AG08395 (cell line): ENCODE results near the gene PIK3R3.

Source experiments
- DNase-seq: peaks from one replicate; pipeline ENCODE4 v3.0.0; 2012; ENCODE audit warnings: mixed read lengths, low spot score

Gene PIK3R3

DNA sequence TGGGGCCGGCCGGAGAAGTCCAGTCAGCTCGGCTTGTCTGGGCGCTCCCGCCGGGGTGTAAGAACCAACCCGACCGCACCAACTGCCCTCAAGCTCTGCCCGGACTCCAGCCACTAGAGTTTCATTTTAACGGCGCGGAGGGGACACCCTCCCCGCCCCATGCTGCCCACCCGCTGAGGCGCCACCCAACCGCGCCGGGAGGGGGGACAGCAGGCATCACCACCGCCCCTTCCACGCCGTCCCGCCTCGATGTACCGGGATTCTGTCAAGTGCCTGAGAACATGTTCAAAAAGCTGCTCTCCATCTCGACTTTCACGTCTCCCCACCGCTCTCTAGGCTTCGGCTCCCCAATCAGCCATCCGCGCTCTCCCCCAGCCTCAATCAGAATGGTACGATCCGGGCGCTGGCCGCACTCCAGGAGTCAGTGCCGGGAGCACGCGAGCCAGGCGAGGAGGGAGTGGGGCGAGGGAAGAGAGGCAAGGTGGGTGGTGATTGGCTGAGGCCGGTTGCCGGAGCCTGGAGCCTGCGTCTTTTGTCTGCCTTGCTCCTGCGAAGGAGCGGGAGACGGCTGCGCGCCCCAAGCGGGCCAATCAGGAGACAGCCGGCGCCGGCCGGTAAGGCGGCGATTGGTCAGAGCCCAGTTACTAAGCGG lies at the start of gene PIK3R3:
PIK3R3 (minus strand) TSS at position 101 of the 652 bp plus-strand sequence. CDS start 677 bp downstream, outside the sequence.
- peak; percentile 99 for DNase-seq

DNA sequence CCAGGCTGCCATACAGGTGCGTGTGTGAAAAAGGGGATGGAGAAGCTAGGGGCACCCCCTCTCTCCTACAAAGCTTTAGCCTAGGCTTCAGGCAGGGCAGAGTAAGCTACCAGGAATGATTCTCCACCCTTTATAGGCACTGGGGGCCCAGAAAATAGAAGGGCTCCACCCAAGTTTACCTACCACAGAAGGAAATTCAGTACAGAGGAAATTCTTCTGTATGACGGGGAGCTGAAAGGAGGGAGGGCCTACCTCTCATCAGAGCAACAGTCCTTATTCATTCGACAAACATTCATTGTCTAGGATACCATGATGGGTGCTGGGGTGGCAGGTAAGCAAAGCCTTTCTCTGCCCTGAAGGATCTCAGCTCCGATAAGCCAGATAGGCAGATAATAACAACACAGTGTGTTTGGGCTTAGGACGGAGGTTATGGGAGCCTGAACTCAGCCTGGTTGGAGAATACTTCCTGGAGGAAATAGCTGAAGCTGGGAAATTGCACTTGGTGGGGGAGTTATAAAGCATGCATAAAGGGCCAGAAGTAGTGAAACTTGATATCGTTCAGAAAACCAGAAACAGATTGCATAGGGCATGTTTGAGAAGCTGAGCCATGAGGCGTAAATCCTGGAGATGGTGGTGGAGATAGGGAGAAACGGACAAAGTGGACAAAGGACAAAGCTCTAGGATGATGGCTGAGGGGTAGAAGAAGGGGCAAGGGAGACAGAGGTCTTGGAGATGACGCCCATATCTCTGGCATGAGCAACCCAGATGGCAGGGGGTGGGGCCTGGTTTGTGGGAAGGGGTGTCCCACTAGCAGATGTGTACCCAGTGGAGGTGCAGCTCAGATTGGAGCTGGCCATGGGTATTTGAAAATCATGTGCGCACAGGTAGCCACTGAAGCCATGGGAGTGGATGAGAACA lies 49.2 kb upstream of the PIK3R3 start:
- peak; percentile 12 for DNase-seq

DNA sequence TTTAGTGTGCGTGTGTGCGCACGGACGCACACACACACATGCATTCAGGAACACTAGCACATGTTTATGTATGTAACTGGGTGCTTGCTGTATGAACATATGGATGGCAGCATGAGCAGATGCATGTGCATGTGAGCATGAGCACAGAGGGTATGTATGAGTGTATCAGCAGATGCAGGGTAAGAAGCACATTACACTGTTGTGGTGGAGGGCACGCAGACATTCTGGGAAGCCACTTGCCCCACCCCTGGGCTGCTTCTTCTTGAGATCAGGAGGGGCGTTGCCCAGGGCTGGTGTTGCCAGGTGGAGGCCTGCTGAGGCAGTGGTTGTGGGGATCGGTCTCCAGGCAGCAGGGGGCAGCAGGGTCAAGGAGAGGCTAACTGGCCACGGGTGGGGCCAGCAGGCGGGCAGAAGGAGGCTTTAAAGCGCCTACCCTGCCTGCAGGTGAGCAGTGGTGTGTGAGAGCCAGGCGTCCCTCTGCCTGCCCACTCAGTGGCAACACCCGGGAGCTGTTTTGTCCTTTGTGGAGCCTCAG lies 47.7 kb upstream of the PIK3R3 start:
- no peak for DNase-seq

DNA sequence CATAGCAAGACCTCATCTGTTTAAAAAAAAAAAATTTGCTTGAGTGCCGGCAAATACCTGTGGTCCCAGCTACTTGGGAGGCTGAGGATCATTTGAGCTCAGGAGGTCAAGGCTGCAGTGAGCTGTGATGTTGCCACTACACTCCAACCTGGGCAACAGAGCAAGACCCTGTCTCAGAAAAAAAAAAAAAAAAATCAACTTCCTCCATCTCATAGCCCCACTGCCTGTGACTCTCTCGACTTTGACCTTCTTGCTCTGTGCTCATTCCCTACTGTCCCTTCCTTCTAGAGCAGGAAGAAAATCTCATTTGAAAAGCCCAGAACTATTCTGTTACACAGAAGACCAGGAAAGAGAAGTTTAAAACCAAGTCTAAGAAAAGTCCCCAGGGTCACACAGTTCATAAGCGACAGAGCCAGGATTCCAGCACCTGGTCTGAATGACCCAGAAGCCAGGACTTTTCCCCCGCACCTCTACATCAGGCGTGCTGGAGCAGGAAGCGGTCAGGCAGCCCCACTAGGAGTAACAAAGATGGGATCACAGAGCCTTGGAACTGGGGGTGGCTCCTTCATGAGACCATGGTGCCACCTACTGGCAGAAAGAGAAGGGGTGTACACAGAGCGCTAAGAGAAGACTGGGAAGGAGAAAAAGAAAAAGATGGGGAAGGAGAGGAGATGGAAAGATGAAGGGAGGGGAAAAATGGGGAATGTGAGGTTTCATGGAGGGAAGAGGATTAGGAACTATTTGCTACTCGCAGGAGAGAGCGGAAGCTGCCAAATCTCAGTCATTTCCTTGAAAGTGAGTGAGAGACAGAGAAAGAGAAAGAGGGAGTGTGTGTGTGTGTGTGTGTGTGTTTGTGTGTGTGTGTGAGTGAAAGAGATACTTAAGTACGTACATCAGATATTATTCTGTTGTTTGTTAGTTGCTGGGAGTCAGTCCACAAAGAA lies 47.0 kb upstream of the PIK3R3 start:
- peak; percentile 90 for DNase-seq

DNA sequence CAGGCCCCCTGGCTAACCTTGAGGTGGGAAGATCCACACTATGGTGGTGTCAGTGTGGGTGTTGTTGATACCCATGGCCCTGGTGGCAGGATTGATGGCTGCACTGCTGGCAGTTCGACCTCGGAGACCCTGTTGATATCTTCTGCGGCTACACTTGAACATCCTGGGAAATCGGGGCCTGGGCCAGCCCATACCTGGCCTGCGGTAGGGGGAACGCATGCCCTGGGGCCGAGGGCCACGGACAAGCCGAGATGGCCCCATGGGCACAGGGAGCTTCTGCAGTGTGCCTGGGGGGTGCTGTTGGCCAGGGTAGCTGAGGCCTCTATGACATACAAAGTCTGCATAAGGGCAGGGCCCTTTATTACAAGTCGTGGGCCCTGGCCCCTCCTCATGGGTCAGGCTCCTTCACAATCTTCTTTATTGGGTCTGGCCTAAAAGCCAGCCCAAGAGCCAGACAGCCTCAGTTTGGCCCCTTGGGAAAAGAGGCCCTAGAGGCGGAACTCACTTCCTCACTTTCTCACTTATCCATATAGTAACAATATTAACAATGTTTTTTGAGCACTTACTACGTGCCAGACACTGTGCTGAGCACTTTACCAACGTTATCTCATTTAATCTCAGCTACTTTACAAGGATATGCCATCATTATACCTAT lies 43.9 kb upstream of the PIK3R3 start, which contains the start of gene P3R3URF:
P3R3URF (minus strand) TSS at position 278 of the 655 bp plus-strand sequence; CDS start at position 261, 17 bp downstream.
- no peak for DNase-seq

DNA sequence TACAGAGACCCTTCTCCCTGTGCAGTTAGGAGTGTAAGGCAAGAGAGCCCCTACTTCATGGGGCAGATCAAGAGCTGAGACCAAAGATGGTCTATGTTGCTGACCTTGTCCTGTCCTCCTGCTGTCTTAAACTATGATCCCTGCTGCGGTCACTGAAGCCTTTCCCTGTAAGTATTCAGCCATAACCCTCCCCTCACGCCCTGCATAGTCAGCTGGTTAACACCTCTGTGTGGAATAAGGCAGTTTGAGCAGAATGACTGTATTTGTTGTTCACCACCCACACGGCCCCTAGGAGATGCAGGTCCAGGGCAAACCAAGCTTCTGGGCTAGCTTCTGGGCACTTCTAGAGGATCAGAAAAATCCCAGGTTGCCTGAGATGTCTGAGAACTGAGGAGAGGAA lies 42.8 kb upstream of the PIK3R3 start:
- no peak for DNase-seq

DNA sequence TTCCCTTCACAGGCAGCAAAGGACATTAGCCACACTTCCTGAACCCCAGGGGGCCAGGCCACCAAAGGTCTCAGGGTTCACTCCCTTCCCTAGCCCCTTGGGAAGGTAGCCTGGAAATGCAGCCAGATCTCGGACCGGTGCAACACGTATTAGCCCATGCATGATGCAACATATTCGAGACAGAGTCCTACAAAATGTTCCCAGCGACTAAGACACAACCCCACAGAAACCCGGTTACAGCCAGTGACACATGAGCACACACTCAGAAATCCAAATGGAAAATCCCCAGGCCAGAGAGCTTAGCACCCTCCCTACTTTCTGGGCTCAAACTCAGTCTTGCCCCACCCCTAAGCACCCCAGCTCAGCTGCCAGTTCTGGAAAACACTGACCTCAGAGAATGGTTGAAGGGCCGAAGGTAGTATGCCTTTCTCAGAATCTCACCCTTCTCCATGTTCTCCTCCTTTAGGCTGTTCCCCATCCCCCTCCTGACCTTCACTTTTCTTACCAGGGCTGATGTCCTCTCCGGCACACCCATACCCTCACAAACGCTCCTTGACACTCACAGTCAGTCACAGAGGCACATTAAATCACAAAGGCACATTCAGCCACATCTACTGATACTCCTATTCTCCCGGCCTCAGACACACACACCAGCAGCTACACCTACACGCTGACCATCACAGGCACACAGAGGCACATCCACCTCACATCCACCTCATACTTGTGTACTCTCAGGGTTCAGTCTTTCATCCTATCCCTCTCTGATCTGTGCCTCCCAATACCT lies 42.2 kb upstream of the PIK3R3 start, which contains the start of gene TSPAN1:
TSPAN1 (plus strand) TSS at position 640 of the 784 bp plus-strand sequence. CDS start 6,021 bp downstream, outside the sequence.
- peak; percentile 51 for DNase-seq

DNA sequence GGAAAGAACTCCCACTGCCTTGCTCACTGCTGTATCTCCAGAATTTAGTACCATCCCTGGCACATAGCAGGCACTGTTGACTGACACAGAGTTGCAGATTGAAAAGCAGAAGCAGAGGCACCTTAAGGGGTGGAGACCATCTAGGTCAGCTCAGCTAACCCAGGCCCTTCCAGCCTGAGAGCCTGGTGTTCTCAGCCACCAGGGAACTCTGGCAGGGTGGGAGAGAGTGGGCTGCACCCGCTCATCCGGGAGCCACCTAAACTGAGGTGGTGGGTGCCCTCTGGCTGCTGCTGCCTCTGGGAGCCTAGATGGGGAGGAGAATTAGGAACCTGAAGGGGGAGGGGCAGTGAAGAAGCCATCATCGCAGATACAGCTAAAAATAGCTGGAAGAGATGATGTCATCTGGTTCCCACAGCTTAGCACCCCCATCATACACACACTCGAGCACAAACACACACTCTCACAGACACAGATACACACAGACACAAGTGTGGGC lies 41.0 kb upstream of the PIK3R3 start:
- DNase-seq, result peak; percentile 43

DNA sequence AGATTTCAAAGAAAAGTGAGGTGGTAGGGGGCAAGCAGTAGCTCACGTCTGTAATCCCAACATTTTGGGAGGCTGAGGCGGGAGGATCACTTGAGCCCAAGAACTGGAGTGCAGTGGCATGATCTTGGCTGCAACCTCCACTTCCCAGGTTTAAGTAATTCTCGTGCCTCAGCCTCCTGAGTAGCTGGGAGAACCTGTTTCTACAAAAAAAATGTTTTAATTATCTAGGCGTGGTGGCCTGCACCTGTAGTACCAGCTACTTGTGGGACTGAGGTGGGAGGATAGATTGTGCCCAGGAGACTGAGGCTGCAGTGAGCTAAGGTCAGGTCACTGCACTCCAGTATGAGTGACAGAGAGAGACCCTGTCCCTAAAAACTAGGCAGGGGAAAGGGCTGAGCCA lies 39.9 kb upstream of the PIK3R3 start:
- no peak for DNase-seq

DNA sequence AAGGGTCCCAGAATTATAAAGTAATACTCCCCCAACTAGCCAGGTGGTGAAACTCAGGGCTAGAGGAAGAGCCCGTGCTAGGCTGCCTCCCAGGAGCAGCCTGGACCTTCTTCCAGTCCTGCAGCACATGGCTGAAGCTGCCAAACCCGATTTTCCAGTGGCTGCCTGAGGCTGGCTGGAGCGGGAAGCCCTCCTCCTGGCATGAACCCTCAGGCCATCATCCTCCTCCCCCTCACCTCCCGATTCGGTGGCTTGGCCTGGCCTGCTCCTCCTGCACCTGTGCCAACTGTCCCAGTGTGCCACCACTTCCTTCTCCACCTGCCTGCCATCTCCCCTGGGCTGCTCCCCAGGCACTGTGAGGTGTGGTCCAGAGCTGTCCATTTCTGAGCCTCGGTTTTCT lies 39.4 kb upstream of the PIK3R3 start:
- DNase-seq, result no peak

DNA sequence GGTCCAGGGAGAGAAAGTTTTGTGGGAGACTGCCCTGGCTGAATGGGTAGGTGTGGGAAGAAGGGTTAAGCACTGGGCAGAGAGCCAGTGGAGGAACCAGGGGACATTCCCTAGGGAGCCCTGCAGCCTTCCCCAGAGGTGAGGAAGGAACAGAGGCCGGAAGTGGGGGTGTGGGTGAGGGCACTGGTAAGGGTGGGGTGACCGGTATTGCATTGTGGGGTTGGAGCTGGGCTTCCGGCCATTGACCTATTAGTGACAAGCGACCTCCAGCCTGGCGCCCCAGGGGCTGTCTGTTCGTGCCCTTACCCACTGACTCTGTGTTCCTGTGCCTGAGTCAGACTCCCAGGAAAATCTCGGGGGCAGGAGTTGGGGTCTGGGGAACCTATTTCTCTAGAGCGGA lies 38.9 kb upstream of the PIK3R3 start:
- DNase-seq, result no peak

DNA sequence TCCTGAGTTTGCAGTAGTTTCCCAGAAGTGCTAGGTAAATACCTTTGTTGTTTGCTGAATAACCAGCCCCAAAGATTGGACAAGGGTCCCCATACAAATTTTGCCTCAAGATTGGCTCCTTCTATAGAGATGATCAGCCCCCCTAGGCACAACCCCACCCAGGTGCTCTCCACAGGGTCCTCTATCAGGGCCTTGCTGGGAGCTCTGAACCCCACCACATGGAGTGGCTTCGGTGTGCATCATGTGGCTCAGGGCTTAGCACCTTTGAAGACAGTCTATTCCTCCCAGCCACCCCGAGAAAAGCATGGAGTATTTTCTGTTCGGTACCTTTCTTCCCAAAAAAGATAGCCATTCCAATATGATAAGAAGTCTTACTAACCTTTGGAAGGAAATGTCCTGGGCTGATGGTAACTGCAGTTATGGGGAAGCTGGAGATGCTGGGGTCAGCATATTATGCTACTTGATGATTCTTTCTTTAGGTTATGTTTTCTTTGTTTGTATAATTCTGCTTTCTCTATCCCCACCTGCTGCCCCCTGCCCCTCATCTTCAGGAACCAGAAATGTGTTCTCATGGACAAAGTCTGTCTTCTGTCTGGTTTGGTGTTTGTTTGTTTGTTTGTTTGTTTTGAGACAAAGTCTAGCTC lies 37.5 kb upstream of the PIK3R3 start:
- DNase-seq, result no peak

DNA sequence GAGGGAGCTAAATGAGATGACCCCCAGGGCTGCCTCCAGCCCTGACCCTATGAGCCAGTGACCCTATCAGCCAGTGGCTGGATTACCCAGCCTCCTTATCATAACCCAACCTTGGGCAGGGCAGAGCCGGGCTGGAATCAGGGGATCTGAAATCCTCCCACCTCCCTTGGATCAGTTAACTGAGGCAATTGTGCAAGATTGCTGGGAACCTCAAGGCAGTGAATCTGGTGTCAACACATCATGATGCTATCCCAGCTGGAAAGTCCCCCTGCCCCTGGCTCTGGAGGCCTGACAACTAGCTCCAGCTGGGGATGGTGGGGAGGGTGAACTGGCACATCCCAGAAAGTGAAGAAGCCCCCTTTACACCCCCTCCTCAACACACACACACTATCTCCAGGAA lies 36.0 kb upstream of the PIK3R3 start:
- no peak for DNase-seq

DNA sequence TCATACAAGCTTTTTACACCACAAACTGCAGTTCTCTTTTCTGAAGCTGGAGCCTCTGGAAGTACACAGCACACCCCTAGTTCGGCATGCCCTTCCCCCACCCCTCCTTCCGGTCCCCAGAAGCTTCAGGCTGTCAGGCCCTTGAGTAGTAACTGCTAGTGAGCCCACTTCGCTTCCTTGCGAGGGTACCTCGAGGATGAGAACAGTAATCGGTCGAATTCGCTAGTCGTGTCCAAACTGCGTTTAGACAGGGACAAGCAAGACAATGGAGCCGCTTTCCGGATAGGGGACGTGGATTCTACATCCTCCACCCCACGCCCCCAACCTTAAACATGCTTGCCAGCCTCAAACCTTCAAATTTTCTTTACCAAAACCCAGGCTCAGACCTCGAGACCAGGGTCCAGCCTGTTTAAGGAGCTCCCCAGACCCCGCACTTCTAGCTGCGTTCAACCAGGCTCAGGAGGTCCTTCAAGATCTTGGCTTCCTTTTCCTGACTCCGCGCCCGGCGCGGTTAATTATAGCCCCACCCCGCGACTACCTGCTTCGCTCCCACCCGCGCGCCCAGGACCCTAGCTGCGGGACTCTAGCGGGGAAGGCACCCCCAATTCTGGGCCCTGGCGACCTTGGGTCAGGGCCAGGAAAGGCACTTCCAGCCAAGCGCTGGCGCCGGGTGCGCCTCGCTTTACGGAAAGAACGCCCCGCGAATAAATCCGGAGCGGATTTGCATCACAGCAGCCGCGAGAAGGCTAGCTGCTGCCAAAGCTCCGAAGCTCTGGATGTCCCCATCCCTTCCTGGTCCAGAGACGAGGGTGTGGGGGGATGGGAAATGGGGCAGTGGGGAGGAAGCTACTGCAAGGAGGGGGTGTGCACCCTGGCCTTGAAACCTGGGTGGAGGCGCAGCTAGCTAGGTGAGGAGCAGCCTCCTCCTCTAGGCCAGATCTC lies 34.4 kb upstream of the PIK3R3 start:
- DNase-seq, result peak; percentile 44

DNA sequence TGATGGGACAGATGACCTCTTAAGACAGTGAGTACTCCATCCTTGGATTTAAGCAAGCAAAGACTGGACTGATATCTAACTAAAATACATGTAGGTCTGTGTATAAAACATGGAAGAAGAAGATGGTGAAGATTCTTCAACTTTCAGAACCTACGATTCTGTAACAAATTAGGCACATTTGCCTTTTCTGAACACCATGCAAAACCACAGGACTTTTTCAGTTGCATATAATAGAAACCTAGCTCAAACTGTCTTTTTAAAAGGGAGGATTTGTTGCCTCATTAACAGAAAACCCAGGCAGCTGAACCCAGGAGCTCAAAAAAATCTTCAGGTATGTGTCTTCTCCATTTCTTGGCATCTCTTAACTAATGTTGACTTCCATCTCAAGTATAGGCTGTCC lies 27.8 kb upstream of the PIK3R3 start:
- no peak for DNase-seq

DNA sequence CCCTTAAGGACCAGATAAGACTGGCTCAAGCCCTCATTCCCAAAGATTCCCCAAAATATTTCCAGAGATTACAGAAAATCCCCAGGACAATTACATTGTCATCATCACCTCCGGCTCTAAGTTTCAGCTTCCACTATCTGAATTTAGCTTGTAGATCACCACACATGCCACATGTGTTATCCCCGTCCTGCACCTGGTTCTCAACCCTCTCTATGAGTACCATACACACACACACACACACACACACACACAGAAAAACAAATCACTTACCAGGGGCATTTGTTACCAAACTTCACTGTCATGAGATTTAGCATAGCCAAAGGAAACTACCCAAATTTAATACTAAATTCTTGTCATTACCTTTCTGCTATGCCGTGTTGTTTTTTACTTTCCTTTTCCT lies 27.1 kb upstream of the PIK3R3 start:
- no peak for DNase-seq

DNA sequence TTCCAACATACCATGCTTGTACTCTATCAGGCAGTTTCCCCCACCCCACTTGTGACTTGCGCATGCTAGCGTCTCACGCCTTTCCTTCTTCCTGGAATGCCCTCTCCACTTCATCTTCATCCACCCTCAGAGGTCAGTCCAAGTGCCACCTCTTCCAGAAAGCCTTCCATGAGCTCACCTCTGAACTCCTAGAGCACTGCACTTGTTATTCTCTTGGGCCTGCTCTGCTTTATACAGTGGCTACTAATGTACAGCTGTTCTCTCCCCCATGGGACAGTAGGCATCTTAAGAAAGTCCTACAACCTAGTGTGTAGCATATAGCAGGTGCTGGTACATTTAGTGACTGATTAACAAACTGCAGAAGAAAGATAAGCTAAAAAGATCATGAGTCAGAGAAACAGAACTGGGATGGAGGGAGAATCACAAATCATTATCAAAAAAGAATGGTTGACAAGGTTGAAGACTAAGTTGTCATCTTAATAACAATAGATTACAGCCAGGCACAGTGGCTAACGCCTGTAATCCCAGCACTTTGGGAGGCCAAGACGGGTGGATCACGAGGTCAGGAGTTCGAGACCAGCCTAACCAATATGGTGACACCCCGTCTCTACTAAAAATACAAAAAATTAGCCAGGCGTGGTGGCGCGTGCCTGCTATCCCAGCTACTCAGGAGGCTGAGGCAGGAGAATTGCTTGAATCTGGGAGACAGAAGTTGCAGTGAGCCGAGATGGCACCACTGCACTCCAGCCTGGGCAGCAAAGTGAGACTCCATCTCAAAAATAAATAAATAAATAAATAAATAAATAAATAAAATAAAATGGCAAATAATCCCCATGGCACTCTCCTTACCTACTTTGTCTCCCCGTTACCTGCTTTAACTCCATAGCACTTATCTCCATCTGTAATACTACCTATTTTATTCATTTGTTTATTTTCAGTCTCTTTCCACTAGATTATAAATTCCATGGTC lies 26.2 kb upstream of the PIK3R3 start:
- no peak for DNase-seq
